Tibial nerve (tissue), 4 donors: ENCODE data around the gene MON1B. TPM values are rescaled to one million over a fixed set of nuclear protein-coding genes. Genes with fewer than 3 reads are reported as not detected.

Source experiments
- DNase-seq, 2 donors: peaks; one replicate each; pipeline ENCODE4 v3.0.0-alpha.2; 2019; ENCODE audit warnings: low spot score in 2 of 2
- H3K27ac ChIP-seq, 4 donors: fragments of 200-600 bp; sonication (generic) in 3 of 4; one replicate each; pipeline ENCODE4 v1.5.1; 2017 to 2019; ENCODE audit warnings: mild to moderate bottlenecking in 1 of 4
- H3K27me3 ChIP-seq, 2 donors: fragments of 200-600 bp; sonication (generic) in 1 of 2; one replicate each; pipeline versions ENCODE4 v1.5.1 to v1.6.0; 2017 to 2019
- H3K36me3 ChIP-seq, 3 donors: fragments of 200-600 bp; sonication (generic); one replicate each; pipeline ENCODE4 v1.5.1; 2018 to 2019
- H3K4me1 ChIP-seq, 4 donors: fragments of 200-600 bp; sonication (generic) in 3 of 4; one replicate each; pipeline ENCODE4 v1.5.1; 2017 to 2019
- H3K4me3 ChIP-seq, 4 donors: fragments of 200-600 bp; sonication (generic) in 3 of 4; one replicate each; pipeline ENCODE4 v1.5.1; 2017 to 2019; ENCODE audit warnings: mild to moderate bottlenecking in 1 of 4, moderate library complexity in 1 of 4
- H3K9me3 ChIP-seq, 4 donors: fragments of 200-600 bp; sonication (generic) in 3 of 4; one replicate each; pipeline ENCODE4 v1.5.1; 2017 to 2019
- EP300 ChIP-seq, 2 donors: sonication (generic); formaldehyde crosslinking; IDR thresholded peaks; one replicate each; pipeline ENCODE4 v1.6.1; 2017; ENCODE audit warnings: antibody characterized with exemption in 2 of 2, mild to moderate bottlenecking in 1 of 2
- POLR2A ChIP-seq, 2 donors: fragments of 450-650 bp; IDR thresholded peaks; one replicate each; pipeline ENCODE4 v1.6.1; 2017; ENCODE audit warnings: antibody characterized with exemption in 2 of 2, mild to moderate bottlenecking in 2 of 2, moderate library complexity in 2 of 2
- WGBS, 2 donors: methylation state at CpG; one replicate each; pipeline ENCODE4 v1.1.5; 2018; 5-methylcytosine and 5-hydroxymethylcytosine counted together
- total RNA-seq, 4 donors: library from RNA; depleted of rRNA; stranded (reverse); fragments of >200 nt; gene quantifications; one replicate each; pipeline ENCODE4 v1.1.0, GENCODE V29; 2016
- TF ChIP-seq, protein P1 (sequence below), 5 experiments: fragments of 200-600 bp in 3 of 5; fragments of 450-650 bp in 2 of 5; sonication (generic) in 3 of 5; IDR thresholded peaks; one replicate each; pipeline ENCODE4 v1.5.1; 2016 to 2019; ENCODE audit warnings: antibody characterized with exemption in 5 of 5, mild to moderate bottlenecking in 3 of 5, moderate library complexity in 2 of 5

MON1B gene
- total RNA-seq: 10 to 100 TPM; 30.6 to 38.4 (median 34.0) TPM

DNA sequence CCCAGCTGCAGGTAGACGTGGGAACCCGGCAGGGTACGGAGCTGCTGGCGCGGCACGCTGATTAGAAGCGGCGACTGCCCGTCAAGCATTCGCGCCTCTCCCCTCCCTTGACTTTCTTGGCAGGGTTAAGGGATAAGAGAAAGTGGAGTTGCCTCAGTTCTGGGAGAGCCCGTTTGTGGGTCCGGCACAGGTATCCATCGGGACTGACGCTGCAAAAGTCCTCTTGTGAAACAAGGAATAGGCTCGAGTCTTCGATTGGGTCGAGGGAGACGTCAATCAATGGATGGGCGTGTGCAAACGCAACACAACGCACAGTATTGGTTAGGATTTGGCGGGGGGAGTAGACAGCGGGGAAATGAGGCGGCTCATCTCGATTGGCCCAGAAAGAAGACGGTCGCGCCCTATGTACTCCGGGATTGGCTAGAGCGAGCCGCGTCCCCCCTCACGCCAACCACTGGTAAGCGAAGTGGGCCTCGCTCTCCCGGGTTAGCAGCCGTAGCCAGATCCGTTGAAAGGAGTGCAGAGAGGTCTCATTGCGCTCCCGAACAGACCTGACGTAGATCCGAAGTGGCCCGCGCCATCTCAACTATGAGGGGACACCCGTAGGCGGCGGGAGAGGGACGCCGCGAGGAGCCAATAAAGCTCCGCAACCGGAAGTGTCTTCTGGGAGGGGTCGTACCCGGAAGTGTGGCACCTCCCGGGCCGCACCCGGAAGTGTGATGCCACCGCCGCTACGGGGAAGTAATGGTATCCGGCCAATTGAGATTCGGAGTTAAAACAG lies at the start of gene MON1B:
Gene MON1B, plus strand, starts transcription at position 713 of the 781 bp plus-strand sequence. CDS start 296 bp downstream, outside the sequence.
- TF ChIP-seq POLR2A (IDR thresholded peaks at IDR 0.05) (peak; percentile 58 to 85), EP300 (IDR thresholded peaks at IDR 0.05) (peak; percentile 30 to 91)
- TF ChIP-seq, protein P1, sequence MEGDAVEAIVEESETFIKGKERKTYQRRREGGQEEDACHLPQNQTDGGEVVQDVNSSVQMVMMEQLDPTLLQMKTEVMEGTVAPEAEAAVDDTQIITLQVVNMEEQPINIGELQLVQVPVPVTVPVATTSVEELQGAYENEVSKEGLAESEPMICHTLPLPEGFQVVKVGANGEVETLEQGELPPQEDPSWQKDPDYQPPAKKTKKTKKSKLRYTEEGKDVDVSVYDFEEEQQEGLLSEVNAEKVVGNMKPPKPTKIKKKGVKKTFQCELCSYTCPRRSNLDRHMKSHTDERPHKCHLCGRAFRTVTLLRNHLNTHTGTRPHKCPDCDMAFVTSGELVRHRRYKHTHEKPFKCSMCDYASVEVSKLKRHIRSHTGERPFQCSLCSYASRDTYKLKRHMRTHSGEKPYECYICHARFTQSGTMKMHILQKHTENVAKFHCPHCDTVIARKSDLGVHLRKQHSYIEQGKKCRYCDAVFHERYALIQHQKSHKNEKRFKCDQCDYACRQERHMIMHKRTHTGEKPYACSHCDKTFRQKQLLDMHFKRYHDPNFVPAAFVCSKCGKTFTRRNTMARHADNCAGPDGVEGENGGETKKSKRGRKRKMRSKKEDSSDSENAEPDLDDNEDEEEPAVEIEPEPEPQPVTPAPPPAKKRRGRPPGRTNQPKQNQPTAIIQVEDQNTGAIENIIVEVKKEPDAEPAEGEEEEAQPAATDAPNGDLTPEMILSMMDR (IDR thresholded peaks at IDR 0.05): peak in 2 of 5 experiments; percentile 45 to 66
- peak within 1 kb of the TSS; percentile 65 to 96 (median 92) for H3K4me3 ChIP-seq
- H3K4me1 ChIP-seq: peaks cover 0 to 33% (median 15%) of the 10 kb centered on the region in 4 donors
- peak within 1 kb of the TSS; percentile 93 to 99 (median 94) for H3K27ac ChIP-seq
- H3K9me3 ChIP-seq: no peaks in the 10 kb centered on the region
- H3K27me3 ChIP-seq: peaks cover 0 to 3% of the 10 kb centered on the region in 2 donors
- DNase-seq: peak; percentile 96
- 1% methylated on average over 56 to 63 of the region's 63 CpGs for WGBS, 2 donors
- H3K36me3 ChIP-seq: peaks cover 0 to 29% (median 0%) of the 10 kb centered on the region in 3 donors

- TF ChIP-seq EP300 (IDR thresholded peaks at IDR 0.05): no peak
- no peak for TF ChIP-seq POLR2A (IDR thresholded peaks at IDR 0.05)
- TF ChIP-seq, protein P1 (IDR thresholded peaks at IDR 0.05): no peak
- DNase-seq: no peak
- no peaks in the 10 kb centered on the region for H3K36me3 ChIP-seq
- H3K4me1 ChIP-seq: no peaks in the 10 kb centered on the region
- H3K4me3 ChIP-seq: no peak overlapping the region
- H3K9me3 ChIP-seq: peaks cover 0 to 13% (median 0%) of the 10 kb centered on the region in 4 donors
- H3K27ac ChIP-seq: no peak overlapping the region
- no peaks in the 10 kb centered on the region for H3K27me3 ChIP-seq
Observed at GRCh38 chr16:77143364-77143763, 47.6 kb upstream of the MON1B start.

- no peak for DNase-seq
- H3K4me3 ChIP-seq: no peak overlapping the region
- H3K4me1 ChIP-seq: no peaks in the 10 kb centered on the region
- TF ChIP-seq, protein P1 (IDR thresholded peaks at IDR 0.05): no peak
- TF ChIP-seq EP300 (IDR thresholded peaks at IDR 0.05) (no peak), POLR2A (IDR thresholded peaks at IDR 0.05) (no peak)
- H3K27ac ChIP-seq: no peak overlapping the region
- H3K36me3 ChIP-seq: no peaks in the 10 kb centered on the region
- no peaks in the 10 kb centered on the region for H3K27me3 ChIP-seq
- 61 to 73% methylated on average over 4 of the region's 4 CpGs for WGBS, 2 donors
- peaks cover 0 to 13% (median 0%) of the 10 kb centered on the region in 4 donors for H3K9me3 ChIP-seq
Observed at GRCh38 chr16:77148121-77148520, 42.9 kb upstream of the MON1B start.

DNA sequence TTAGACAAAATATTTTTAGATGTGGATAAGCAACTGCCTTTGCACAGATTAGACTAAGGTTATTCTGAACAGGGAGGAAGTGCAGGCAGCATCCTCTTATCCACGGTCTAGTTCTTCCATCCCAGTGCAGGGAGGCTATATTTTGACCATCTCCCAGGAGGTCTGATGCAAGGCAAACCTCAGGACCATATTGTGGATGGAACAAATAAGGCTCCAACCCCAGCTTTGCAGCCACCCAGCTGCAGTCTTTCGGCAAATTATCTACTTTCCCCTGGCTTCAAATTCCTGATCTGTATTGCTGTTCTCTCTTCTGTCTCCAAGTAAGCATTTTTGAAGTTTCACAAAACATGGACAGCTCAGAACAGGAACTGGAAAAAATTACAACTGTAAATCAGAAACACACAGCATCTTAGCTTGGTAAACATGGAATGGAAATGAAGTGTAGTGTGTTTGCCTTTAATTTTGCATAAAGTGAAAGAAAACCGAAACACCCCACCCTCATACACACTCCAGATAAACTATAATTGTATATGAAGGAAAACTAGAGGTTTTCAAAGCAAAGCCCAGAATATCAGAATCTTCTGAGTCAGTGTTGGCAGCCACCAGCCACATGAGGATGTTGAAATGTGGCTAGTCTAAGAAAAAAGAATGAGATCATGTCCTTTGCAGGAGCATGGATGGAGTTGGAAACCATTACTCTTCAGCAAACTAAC lies 33.5 kb upstream of the MON1B start:
- Histone ChIP-seq H3K36me3 (no peaks in the 10 kb centered on the region), H3K4me1 (no peaks in the 10 kb centered on the region), H3K27me3 (no peaks in the 10 kb centered on the region), H3K27ac (no peak overlapping the region), H3K4me3 (no peak overlapping the region), H3K9me3 (no peaks in the 10 kb centered on the region)
- 43 to 50% methylated on average over 3 of the region's 3 CpGs for WGBS, 2 donors
- TF ChIP-seq POLR2A (IDR thresholded peaks at IDR 0.05) (no peak), EP300 (IDR thresholded peaks at IDR 0.05) (no peak)
- TF ChIP-seq, protein P1 (IDR thresholded peaks at IDR 0.05): no peak
- no peak for DNase-seq

GRCh38 chr16:77158293-77158692 lies 32.7 kb upstream of the MON1B start:
- Histone ChIP-seq H3K9me3 (no peaks in the 10 kb centered on the region), H3K4me3 (no peak overlapping the region), H3K36me3 (no peaks in the 10 kb centered on the region), H3K27ac (no peak overlapping the region), H3K4me1 (no peaks in the 10 kb centered on the region), H3K27me3 (no peaks in the 10 kb centered on the region)
- 83% methylated on average over 6 of the region's 6 CpGs for WGBS, 2 donors
- no peak for DNase-seq
- no peak for TF ChIP-seq EP300 (IDR thresholded peaks at IDR 0.05)
- no peak for TF ChIP-seq POLR2A (IDR thresholded peaks at IDR 0.05)
- TF ChIP-seq, protein P1 (IDR thresholded peaks at IDR 0.05): no peak
